HFF-Myc (cell line): ENCODE measurements around the gene NEUROD2.
A peak's percentile ranks its signal among the peaks of the same experiment; 100 is the strongest.

ENCODE experiments used
- DNase-seq: peaks from one replicate; pipeline ENCODE4 v3.0.0-alpha.2; 2011; ENCODE audit warnings: low read depth; ENCODE audit errors: extremely low read depth
- H3K4me3 ChIP-seq: replicated peaks from 2 replicates; pipeline ENCODE4 v1.5.1; 2011; ENCODE audit warnings: low read depth, mild to moderate bottlenecking, control low read depth, low read length
- TF ChIP-seq, protein P1 (sequence below): IDR thresholded peaks from 2 replicates; pipeline ENCODE4 v1.5.1; 2012; ENCODE audit warnings: mild to moderate bottlenecking, low read depth, low read length, control low read depth; ENCODE audit errors: missing control alignments

The NEUROD2 gene

DNA sequence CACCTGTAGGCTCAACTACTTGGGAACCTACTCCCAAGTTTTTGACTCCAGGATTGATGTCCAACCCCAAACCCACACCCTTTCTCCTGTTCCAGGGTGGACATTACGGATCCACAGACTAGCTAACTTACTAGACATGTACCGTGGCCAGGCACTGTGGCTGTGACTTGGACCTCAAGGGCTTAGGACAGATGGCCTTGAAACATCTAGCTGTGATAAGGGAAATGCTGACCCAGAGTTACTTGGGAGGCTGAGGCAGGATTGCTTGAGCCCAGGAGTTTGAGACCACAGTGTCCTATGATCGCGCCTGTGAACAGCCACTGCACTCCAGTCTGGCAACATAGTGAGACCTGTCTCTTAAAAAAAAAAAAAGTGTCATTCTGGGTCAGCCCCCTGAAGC is 33.4 kb upstream of the NEUROD2 start:
- TF ChIP-seq, protein P1, sequence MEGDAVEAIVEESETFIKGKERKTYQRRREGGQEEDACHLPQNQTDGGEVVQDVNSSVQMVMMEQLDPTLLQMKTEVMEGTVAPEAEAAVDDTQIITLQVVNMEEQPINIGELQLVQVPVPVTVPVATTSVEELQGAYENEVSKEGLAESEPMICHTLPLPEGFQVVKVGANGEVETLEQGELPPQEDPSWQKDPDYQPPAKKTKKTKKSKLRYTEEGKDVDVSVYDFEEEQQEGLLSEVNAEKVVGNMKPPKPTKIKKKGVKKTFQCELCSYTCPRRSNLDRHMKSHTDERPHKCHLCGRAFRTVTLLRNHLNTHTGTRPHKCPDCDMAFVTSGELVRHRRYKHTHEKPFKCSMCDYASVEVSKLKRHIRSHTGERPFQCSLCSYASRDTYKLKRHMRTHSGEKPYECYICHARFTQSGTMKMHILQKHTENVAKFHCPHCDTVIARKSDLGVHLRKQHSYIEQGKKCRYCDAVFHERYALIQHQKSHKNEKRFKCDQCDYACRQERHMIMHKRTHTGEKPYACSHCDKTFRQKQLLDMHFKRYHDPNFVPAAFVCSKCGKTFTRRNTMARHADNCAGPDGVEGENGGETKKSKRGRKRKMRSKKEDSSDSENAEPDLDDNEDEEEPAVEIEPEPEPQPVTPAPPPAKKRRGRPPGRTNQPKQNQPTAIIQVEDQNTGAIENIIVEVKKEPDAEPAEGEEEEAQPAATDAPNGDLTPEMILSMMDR, result no peak
- DNase-seq, result no peak
- no peak overlapping the region for H3K4me3 ChIP-seq

DNA sequence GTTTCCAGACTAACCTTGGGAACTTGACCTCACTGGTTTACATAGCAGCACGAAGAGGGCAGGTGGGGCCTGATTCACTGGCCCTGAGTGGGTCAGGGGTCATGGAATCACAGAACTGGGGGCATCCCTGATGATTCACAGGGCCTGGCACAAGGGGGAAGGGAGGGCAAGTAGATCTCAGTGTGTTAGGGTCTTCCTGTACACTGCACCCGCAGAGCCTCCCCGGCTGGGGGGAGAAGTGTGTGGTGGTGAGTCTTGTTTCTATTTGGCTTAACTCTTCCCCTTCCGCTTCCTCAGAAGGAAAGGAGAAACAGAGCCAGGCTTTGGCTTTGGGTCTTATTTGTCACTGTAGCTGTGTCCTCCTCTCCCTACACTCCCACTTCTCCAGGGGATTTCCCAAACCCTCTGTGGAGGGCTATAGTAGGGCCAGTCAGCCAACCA is 32.9 kb upstream of the NEUROD2 start:
- TF ChIP-seq, protein P1, result no peak
- DNase-seq, result no peak
- no peak overlapping the region for H3K4me3 ChIP-seq

DNA sequence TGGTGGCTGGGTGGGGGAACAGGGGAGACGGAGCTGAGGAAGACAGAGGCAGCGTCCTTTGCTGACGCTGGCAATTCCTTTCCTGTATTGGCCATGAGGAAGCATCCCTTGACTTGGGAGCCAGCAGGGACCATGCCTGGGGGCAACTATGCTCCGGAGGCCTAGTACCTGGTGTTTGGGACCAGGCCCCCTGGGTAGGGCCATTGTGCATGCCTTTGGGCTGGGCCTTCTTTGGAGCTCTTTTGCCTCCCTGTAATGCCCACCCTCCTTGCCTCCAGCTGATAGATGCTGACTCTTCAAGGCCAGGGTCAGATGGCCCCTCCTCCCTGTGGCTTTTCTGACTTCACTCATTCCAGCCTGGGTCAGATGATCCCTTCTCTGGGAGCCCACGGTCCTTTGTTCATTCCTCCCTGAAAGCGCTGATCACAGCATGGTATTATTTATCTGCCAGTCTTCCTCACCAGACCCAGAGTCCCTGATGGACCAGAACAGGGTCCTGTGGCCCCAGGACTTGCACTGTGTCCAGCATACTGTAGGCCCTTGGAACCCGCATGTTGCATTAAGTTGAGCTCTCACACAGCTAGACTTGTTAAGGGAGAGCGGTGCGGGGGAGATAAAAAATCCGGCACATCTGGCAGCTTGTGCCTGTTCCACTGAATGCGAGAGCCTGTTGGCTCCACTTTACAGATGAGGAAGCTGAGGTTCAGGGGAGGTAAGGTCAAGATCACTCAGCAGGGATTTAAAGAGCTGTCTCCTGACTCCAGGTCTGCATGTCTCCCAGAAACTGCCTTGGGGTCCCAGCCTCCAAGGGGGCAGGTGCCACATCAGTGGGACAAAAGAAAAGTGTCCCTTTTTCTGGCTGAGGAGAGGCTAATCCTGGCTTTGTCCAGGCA is 32.1 kb upstream of the NEUROD2 start:
- TF ChIP-seq, protein P1, result no peak
- no peak for DNase-seq
- no peak overlapping the region for H3K4me3 ChIP-seq

DNA sequence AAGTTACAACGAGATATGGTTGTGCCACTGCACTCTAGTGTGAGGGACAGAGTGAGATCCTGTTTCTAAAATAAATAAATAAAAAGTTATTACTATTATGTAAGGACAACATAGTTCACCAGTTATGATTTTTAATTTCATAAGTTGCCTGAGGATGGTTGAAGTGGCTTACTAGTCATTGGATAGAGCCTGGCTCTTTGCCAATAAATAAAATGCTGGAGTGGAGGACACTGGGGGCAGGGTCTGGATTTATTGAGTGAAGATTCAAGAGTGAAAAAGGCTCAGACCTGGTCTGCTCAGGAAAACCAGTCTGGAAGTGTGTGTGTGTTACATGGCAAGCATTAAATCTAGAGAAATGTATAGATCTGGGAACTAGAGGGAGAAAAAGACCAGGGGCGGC is 31.3 kb upstream of the NEUROD2 start:
- no peak for DNase-seq
- no peak overlapping the region for H3K4me3 ChIP-seq
- TF ChIP-seq, protein P1, result no peak

DNA sequence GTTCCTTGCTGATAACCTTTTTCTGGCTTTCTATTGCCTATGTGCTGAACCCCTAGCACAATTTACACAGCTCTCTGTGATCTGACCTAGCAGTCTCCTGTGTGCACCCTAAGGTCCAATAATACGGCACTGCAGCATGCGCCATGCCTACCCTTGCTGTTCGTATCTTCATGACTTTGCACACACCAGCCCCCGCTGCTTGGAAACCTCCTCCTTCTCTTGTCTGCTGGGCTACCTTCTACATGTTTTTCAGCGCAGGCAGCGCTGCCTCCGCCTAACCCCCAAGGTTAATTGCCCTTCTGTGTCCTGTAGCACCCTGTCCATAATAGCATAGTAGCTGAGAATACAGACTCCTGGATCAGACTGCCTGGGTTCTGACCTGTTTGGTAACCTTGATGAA is 30.6 kb upstream of the NEUROD2 start:
- TF ChIP-seq, protein P1, result no peak
- no peak for DNase-seq
- H3K4me3 ChIP-seq, result peak overlapping the region; percentile 84

DNA sequence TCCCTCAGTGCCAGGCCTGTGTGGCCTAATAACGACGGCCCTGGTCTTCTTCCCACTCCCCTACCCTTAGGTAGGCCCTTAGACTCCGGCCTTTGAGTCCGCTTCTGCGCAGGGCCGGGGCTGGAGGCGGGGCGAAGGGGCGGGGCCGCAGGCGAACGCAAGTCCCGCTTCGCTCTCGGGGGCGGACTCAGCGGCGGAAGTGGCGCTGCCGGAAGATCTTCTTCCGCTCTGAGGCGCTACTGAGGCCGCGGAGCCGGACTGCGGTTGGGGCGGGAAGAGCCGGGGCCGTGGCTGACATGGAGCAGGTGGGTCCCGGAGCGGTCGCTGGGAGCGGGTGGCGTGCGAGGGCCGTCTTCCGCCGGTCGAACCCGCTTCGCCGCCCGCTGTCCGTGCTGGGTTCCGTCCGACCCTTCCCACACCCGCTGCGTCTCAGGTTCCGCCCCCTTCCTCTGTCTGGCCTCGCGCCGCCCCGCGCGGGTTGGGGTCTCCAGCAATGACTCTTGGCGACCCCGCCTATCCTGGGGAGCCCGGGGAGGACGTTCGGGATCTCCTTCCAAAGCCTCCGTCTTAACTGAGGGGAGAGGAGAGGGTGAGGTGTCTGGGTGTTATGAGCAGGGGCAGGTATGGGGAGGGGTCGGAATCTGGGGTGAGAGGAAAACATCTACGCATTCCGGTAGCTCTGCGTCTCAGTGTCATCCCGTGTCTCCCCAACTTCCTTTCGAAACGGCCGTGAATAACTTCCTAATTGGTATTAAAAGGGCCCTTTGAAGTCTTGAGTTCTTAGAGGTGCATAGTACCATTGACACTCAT is 29.4 kb upstream of the NEUROD2 start, which contains the start of gene STARD3:
Gene STARD3, plus strand, starts transcription at position 218 of the 810 bp plus-strand sequence. CDS start 16,388 bp downstream, outside the sequence.
- DNase-seq, result peak; percentile 36
- TF ChIP-seq, protein P1, result no peak
- H3K4me3 ChIP-seq, result peak within 1 kb of the TSS; percentile 84
